ENCODE results near the gene RMDN3. TPM values are rescaled to one million over a fixed set of nuclear protein-coding genes. Genes with fewer than 3 reads are reported as not detected.

Gene RMDN3
- total RNA-seq, 1 experiment from 2014 or later: 23.5 TPM

- DNase-seq: no peak
- Mint-ChIP-seq H3K4me1 (ENCODE audit: low read depth, unreplicated experiment) (no peaks in the 10 kb centered on the region), H3K36me3 (ENCODE audit: insufficient read depth, unreplicated experiment) (peaks cover 9% of the 10 kb centered on the region), H3K27me3 (ENCODE audit: unreplicated experiment) (no peaks in the 10 kb centered on the region), H3K27ac (ENCODE audit: unreplicated experiment) (no peak overlapping the region), H3K9me3 (ENCODE audit: low read depth, unreplicated experiment) (no peaks in the 10 kb centered on the region), H3K4me3 (ENCODE audit: low read depth, unreplicated experiment) (no peak overlapping the region)
- CTCF ChIA-PET: interaction anchor here (0.7 kb wide), 1 partner anchor 8 kb away, joined by 3 read pairs; no protein-coding TSS in a partner anchor
- no TSS peak for BruUV-seq (replicated peaks)
- TF ChIP-seq CTCF (IDR thresholded peaks at IDR 0.05; ENCODE audit: unreplicated experiment): no peak
- intact Hi-C loops (cut with micrococcal nuclease; ENCODE audit: unreplicated experiment): no loop called here
These were observed 5.9 kb downstream of the RMDN3 start for GRCh38 chr15:40749151-40749630.

DNA sequence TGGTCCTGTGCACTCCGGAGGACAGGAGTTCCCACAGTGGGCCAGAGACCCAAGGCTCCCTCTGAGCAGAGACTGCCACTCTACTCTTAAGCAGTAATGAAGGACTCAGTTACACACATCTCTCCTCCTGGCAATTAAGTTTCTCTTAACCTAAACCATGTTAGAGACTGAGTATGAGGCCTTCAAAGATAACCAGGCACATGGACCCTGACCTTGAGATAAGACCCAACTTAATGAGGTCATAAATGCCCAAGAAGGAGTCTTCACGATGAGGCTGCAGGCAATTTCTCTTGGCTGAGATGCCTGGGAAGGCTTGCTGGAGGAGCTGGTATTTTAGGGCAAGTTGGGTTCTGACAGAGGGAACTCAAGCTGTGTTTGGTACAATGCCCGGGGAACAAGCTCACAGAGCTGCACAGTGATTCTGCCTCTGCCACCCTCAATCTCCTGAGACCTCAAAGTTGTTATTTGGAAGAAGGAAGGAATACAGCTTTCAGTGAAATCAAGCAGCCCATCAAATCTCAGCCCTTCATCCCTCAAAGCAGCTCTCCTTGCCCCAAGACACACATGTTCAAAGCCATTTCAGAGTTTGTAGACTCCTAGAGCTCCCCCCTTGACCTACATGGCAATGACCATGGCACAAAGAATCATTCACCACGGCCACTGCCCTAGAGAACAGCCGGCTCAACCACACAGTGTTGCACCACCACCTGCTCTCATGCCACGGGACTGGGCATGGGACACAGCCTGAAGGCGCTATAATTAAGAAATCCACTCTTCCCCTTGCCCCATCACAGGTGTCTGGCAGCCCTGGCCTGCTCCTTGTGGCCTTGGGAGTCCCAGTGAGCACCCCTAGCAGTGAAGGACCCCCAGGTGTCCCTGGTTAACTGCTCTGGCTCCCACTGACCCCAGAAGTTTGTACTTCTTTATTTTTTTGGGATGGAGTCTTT lies 7.1 kb downstream of the RMDN3 start:
- DNase-seq: no peak
- Mint-ChIP-seq H3K4me1 (ENCODE audit: low read depth, unreplicated experiment) (no peaks in the 10 kb centered on the region), H3K36me3 (ENCODE audit: insufficient read depth, unreplicated experiment) (peaks cover 8% of the 10 kb centered on the region), H3K9me3 (ENCODE audit: low read depth, unreplicated experiment) (no peaks in the 10 kb centered on the region), H3K27ac (ENCODE audit: unreplicated experiment) (no peak overlapping the region), H3K4me3 (ENCODE audit: low read depth, unreplicated experiment) (no peak overlapping the region), H3K27me3 (ENCODE audit: unreplicated experiment) (no peaks in the 10 kb centered on the region)
- no TSS peak for BruUV-seq (replicated peaks)
- CTCF ChIA-PET: interaction anchor here (0.6 to 1.8 kb wide), 2 partner anchors 110 to 146 kb away, joined by 3 to 10 read pairs; partner anchors contain the start of gene VPS18
- TF ChIP-seq CTCF (IDR thresholded peaks at IDR 0.05; ENCODE audit: unreplicated experiment): no peak
- intact Hi-C loops (cut with micrococcal nuclease; ENCODE audit: unreplicated experiment): no loop called here

DNA sequence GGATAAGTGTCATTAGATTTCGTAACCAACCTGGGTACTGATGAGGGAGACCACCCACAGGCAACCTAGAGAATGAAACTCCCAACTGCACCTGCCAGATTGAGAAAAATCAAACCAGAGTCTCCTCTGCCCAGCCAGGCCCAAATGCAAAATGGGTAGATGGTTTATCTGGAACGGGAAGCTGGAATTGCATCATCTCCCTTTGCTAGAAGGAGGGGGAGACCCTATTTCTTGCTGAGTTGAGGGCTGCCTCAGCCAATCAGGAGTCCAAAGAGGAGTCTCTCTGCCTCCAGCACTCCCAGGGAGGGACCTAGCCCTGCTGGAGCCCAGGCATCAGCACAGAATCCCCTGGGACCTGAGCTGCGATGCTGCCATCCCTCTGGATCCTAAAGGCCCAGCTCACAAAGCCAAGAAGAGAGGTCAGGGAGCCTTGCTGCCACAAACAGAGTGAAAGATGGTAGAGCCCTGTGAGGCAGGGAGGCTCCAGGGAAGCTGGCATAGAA lies 8.1 kb downstream of the RMDN3 start:
- no peak for TF ChIP-seq CTCF (IDR thresholded peaks at IDR 0.05; ENCODE audit: unreplicated experiment)
- no peak for DNase-seq
- no TSS peak for BruUV-seq (replicated peaks)
- no peaks in the 10 kb centered on the region for H3K9me3 Mint-ChIP-seq (ENCODE audit: low read depth, unreplicated experiment)
- H3K27ac Mint-ChIP-seq (ENCODE audit: unreplicated experiment): no peak overlapping the region
- H3K4me1 Mint-ChIP-seq (ENCODE audit: low read depth, unreplicated experiment): no peaks in the 10 kb centered on the region
- peaks cover 13% of the 10 kb centered on the region for H3K36me3 Mint-ChIP-seq (ENCODE audit: insufficient read depth, unreplicated experiment)
- CTCF ChIA-PET: interaction anchor here (0.5 to 1.8 kb wide), 11 partner anchors 22 to 1898 kb away, joined by 3 to 15 read pairs (median 4); partner anchors contain the start of genes C15orf62 and VPS18
- H3K4me3 Mint-ChIP-seq (ENCODE audit: low read depth, unreplicated experiment): no peak overlapping the region
- no peaks in the 10 kb centered on the region for H3K27me3 Mint-ChIP-seq (ENCODE audit: unreplicated experiment)
- intact Hi-C loops (cut with micrococcal nuclease; ENCODE audit: unreplicated experiment): no loop called here

DNA sequence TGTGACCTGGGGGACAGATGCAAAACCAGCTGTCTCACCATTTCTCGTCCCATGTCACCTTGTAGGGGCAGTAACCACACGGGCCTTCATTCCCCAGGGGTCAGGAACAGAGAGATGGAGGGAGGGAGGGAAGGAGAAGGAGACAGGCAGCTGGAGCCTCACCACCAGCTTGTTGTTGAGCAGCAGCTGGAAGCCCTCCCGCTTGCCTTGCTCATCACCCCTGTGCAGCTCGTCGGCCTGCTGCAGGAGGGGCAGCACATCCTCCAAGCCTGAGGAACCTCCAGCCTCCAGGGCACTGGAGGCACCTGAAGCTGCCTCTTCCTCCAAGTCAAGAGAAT lies 10.3 kb downstream of the RMDN3 start:
- Mint-ChIP-seq H3K27ac (ENCODE audit: unreplicated experiment) (no peak overlapping the region), H3K27me3 (ENCODE audit: unreplicated experiment) (no peaks in the 10 kb centered on the region), H3K9me3 (ENCODE audit: low read depth, unreplicated experiment) (no peaks in the 10 kb centered on the region), H3K36me3 (ENCODE audit: insufficient read depth, unreplicated experiment) (peaks cover 5% of the 10 kb centered on the region), H3K4me1 (ENCODE audit: low read depth, unreplicated experiment) (no peaks in the 10 kb centered on the region), H3K4me3 (ENCODE audit: low read depth, unreplicated experiment) (no peak overlapping the region)
- no peak for TF ChIP-seq CTCF (IDR thresholded peaks at IDR 0.05; ENCODE audit: unreplicated experiment)
- CTCF ChIA-PET: interaction anchor here (0.6 kb wide), 1 partner anchor 193 kb away, joined by 3 read pairs; no protein-coding TSS in a partner anchor
- BruUV-seq (replicated peaks): no TSS peak
- intact Hi-C loops (cut with micrococcal nuclease; ENCODE audit: unreplicated experiment): no loop called here
- DNase-seq: no peak
